Measurements from ENCODE around the gene APPL2.
"Not testable (repeated sequence)": the region's sequence is repeated elsewhere in the genome, so short reads cannot be mapped to it uniquely, and the experiment has no call there.

The APPL2 gene

DNA sequence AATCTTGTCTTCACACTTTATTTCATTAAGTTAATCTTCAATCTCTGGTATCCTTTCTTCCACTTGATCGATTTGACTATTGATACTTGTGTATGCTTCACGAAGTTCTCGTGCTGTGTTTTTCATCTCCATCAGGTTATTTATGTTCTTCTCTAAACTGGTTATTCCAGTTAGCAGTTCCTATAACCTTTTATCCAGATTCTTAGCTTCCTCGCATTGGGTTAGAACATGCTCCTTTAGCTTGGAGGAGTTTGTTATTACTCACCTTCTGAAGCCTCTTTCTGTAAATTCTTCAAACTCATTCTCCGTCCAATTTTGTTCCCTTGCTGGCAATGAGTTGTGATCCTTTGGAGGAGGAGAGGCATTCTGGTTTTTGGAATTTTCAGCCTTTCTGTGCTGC is 52.0 kb downstream of the APPL2 start:
- DNase-seq: not testable (repeated sequence)

DNA sequence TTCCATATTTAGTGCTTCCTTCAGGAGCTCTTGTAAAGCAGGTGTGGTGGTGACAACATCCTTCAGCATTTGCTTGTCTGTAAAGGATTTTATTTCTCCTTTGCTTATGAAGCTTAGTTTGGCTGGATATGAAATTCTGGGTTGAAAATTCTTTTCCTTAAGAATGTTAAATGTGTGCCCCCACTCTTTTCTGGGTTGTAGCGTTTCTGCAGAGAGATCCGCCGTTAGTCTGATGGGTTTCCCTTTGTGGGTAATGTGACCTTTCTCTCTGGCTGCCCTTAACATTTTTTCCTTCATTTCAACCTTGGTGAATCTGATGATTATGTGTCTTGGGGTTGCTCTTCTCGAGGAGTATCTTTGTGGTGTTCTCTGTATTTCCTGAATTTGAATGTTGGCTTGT is 52.6 kb downstream of the APPL2 start:
- DNase-seq: not testable (repeated sequence)

DNA sequence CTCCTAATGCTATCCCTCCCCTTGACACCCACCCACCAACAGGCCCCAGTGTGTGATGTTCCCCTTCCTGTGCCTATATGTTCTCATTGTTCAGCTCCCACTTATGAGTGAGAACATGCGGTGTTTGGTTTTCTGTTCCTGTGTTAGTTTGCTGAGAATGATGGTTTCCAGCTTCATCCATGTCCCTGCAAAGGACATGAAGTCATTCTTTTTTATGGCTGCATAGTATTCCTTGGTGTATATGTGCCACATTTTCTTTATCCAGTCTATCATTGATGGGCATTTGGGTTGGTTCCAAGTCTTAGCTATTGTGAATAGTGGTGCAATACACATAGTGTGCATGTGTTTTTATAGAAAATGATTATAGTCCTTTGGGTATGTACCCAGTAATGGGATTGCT is 56.9 kb downstream of the APPL2 start:
- not testable (repeated sequence) for DNase-seq

GRCh38 chr12:105177208-105177607 is 58.8 kb downstream of the APPL2 start:
- DNase-seq: no peak

DNA sequence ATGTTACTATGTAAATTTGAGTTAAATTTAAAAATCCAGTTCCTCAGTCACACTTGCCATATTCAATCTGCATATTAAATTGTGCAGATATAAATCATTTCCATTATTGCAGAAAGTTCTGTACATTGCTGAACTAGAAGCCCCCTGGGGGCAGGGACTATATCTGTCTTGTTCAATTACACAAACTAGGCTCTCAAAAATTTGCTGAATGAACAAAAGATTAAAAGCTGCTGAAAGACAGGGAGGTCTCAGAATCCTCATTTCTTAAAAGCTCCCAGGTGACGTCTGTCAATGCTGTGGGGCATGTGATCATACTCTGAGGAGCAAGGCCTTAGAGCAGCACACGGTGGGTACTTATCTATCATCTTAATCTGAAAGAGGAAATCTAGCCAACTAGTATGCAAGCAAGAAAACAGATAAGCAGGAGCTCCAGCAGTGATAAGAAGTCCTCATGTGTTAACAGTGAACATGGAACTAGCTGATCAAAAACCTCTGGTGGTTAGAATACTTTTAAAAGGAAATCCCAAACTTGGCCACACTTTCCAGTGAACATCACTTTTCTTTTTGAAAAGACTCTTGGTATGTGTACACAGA is 60.5 kb downstream of the APPL2 start:
- DNase-seq: no peak

DNA sequence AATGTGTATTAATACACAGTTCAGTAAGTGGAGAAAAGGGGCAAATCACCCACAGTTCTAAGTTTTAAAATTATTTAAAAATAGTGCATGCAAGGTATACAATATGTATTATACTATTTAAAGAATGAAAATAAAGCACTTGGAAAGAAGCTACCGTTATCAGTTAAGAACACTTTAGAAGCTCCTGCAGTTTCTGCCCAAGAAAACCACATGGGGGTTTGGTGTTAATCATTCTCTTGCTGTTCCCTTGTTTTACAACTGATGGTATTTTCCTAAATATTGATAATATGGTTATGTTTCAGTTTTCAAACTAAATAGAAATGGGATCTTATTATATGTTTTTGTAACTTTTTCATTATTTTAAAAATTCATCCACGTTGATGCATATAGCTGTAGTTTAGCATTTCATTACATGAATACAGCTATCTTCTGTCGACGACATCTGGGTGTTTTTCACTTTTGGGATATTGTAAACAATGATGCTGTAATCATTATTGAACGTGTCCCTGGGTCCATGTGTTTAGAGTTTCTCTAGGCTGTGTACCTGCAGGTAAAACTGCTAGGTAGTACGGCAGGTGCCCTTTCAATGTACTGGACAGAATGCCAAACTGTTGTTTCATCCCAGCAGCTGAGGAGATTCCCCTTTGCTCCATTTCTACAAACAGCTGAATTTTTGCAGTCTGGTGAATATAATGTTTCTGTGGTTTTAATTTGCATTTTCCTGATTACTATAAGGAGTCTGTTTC is 64.1 kb downstream of the APPL2 start:
- no peak for DNase-seq

DNA sequence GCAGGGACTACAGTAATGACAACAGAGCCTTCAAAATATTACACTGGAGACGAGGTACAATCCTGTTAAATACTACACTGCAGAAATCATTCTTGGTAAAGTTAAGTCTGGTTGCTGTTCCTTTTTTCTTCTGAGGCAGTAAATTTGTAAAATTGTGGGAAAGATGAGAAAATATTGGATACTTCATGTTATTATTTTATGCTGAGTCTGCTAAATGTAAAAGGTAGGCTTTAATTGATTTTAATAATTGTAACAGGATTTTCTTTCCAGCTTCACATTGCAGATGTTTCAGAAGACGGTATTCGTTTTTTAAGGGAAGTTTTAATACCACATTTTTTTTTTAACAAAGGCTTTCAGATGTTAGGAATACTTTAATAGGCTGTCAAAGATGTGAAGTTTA is 65.8 kb downstream of the APPL2 start:
- no peak for DNase-seq

- DNase-seq: no peak
Observed at GRCh38 chr12:105168006-105168405, 68.0 kb downstream of the APPL2 start.

GRCh38 chr12:105167346-105167745 is 68.6 kb downstream of the APPL2 start:
- DNase-seq: no peak

DNA sequence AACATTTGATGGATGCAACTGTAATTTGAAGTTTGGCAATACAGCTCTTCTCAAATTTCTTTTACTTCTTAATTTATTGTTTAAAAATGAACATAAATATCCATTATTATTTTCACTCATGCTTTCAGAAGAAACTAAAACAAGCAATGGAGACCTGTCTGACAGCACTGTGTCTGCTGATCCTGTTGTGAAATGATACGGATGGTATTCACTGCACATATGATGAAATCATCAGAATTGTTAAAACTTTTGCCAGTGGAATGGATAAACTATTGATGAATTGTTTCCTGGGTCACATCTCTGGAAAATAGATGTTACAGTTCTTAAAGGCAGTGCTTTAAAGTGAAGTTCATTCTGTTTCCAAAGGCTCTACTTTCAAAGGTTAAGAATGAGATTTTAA is 69.2 kb downstream of the APPL2 start:
- DNase-seq: no peak

DNA sequence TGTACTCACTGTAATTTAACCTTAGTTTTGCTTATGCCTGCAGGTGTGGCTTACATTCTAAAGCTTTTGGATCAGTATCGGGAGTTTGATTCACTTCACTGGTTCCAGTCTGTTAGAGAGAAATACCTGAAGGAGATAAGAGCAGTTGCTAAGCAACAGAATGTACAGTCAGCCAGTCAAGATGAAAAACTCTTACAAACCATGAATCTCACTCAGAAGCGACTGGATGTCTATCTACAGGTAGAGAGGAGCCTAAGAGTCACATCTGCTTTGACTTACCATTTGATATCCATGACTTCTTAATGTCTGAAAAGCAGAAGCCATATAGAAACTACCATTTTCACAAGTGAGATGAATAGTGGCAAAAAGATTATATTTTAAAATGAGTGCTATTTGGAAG is 71.9 kb downstream of the APPL2 start:
- no peak for DNase-seq

- DNase-seq: no peak
Observed at GRCh38 chr12:105162174-105162573, 73.8 kb downstream of the APPL2 start.

DNA sequence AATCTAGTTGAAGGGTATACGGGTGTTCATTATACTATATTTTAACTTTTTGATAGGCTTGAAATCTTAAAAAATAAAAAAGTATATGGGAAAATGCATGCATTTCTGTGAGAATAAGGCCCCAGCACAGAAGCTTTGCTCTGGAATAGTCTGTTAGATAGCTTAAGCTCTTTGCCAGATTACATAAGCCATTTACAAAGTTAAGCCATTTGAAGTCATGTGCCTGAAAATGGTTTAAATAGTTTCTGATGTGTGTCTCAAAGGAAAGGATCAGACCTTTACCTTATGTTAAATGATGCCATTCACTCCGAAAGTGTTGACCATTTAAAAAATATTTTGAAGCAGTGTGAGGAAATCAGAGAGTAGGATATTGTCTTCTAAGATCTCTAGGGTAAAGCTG is 77.1 kb downstream of the APPL2 start:
- DNase-seq: no peak

GRCh38 chr12:105157606-105158005 is 78.4 kb downstream of the APPL2 start:
- DNase-seq: no peak

- no peak for DNase-seq
Observed at GRCh38 chr12:105156260-105156659, 79.7 kb downstream of the APPL2 start.

DNA sequence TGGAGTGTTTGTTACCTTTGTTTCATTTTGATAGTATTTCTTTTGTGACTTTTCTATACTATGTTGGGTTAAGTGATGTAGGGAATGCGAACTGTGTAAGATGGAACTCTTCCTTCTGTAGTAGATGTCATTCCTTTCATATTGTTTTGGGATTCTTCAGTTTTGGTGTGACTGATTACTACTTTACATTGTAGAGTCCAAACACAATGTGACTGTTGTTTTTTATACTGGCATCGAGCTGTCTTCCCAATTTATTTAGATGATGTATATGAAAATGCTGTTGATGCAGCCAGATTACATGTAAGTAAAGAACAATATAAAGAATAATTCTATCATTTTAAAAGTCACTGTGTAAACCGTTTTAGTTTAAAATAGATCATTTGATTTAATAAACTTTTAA is 93.7 kb downstream of the APPL2 start:
- DNase-seq: no peak

GRCh38 chr12:105141320-105141922 is 94.6 kb downstream of the APPL2 start:
- no peak for DNase-seq

GRCh38 chr12:105138248-105138647 is 97.7 kb downstream of the APPL2 start:
- DNase-seq: no peak

Measured in Kasumi-1 (cell line).